HT-29 (cell line): ENCODE data around the gene DENND5A. TPM values are rescaled to one million over a fixed set of nuclear protein-coding genes. Genes with fewer than 3 reads are reported as not detected.
"Not testable (repeated sequence)": the region's sequence is repeated elsewhere in the genome, so short reads cannot be mapped to it uniquely, and the experiment has no call there.

Source experiments
- DNase-seq: peaks from one replicate; pipeline ENCODE4 v3.0.0-alpha.2; 2015; ENCODE audit warnings: low spot score
- small RNA-seq: library from RNA; depleted of rRNA; stranded (forward); fragments of <200 nt; gene quantifications from one replicate; pipeline ENCODE3, GENCODE V24; 2014
- total RNA-seq: library from RNA; depleted of rRNA; stranded (reverse); fragments of >200 nt; shearing (Covaris generic); gene quantifications from 2 replicates; pipeline ENCODE4 v1.2.3, GENCODE V29; 2014; rRNA removed

The DENND5A gene
- total RNA-seq, 1 experiment from 2014 or later, result 8.0 TPM

GRCh38 chr11:9099617-9100016, 165.5 kb downstream of the DENND5A start:
- DNase-seq, result no peak

DNA sequence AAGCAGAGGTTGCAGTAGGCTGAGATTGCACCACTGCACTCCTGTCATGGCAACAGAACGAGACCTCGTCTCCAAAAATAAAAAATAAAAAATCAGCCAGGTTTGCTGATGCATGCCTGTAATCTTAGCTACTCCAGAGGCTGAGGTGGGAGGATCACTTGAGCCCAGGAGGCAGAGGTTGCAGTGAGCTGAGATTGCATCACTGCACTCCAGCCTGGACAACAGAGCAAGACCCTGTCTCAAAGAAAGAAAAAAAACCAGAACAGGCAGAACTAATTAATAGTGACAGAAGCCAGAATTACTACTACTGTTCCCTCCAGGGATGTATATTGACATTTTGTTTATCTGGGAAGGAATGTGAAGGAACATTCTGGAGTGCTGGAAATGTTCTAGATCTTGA, 166.7 kb downstream of the DENND5A start:
- DNase-seq, result not testable (repeated sequence)

DNA sequence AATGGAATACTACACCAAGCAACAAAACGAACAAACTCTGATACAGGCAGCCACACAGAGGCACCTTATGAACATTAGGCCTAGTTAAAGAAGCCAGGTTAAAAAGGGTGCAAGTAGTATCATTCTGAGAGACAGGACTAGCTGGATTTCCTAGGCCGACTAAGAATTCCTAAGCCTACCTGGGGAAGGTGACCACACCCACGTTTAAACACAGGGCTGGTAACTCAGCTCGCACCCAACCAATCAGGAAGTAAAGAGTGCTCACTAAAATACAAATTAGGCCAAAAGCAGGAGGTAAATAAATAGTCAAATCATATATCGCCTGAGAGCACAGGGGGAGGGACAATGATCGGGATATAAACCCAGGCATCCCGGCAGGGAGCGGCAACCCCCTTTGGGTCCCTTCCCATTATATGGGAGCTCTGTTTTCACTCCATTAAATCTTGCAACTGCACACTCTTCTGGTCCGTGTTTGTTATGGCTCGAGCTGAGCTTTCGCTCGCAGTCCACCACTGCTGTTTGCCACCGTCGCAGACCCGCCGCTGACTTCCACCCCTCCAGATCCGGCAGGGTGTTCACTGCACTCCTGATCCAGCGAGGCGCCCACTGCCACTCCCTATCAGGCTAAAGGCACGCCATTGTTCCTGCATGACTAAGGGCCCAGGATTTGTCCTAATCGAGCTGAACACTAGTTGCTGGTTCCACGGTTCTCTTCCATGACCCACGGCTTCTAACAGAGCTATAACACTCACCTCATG, 167.8 kb downstream of the DENND5A start:
- DNase-seq, result not testable (repeated sequence)

DNA sequence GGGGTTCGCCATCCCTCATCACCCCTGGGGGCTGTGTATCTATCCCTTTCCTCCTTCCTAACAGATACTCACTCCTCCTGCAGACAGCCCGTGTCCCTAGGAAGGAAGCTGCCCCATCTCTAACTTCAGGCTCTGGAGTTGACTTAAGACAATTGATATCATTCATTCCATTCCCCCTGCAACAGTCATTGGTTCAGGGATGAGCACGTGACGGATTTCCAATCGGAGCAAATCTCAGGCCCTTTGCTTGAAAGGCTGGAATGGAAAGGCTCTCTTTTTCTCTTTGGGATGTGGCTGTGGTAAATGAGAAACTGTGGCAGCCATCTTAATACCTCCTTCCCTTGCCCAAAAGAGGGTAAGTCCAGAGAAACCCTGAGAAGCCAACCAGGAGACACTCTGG, 168.7 kb downstream of the DENND5A start:
- no peak for DNase-seq

DNA sequence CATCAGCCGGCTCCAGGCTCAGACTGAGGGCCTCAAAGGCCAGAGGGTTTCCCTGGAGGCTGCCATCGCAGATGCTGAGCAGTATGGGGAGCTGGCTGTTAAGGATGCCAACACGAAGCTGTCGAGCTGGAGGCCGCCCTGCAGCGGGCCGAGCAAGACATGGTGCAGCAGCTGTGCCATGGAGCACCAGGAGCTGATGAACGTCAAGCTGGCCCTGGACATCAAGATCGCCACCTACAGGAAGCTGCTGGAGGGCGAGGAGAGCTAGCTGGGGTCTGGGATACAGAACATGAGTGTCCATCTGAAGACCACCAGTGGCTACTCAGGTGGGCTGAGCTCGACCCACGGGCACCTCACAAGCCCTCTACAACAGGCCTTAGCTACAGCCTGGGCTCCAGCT, 169.7 kb downstream of the DENND5A start:
- DNase-seq, result no peak

GRCh38 chr11:9094420-9094819, 170.7 kb downstream of the DENND5A start:
- no peak for DNase-seq

DNA sequence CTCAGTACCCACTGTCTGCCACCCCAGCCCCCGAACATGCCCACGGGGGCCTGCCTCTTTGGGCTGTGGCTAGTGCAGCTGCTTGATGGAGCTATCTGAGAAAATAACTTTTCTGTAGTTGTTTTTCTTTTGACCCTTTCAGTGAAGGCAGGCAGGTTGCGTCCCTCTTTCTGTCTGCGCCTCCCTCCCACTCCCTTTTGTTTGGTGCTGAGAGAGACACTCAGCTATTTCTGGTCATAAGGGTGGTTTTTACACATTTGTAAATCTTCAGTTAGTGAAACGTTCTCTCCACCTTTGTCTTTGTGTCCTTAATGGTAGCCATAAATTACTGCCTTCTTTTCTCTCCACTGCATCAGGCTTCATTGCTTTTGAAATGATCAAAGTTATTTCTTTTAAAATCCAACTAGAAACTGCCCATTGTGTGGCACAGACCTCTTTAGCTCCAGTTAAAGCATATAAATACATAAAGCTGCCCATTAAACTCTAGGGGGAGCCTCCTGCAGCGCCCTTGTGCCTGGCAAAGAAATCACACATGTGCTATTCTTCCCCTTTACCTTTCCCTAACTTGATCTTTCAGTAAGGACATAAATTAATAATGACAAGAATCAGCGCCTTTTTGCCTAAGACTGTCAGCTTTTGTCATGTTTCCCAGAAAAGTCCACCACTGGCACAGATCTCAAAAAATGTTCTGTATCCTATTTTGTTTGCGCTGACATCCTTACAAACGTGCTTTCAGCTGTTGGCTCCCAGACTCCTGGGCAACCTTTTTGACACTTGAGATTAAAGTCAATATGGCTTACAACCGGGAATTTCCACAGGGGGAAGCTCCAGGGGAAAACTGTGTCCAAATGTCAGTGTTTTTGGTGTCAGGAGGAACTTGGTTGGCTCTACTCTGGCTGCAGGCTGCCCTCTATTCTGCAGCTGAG, 172.0 kb downstream of the DENND5A start:
- DNase-seq, result no peak

DNA sequence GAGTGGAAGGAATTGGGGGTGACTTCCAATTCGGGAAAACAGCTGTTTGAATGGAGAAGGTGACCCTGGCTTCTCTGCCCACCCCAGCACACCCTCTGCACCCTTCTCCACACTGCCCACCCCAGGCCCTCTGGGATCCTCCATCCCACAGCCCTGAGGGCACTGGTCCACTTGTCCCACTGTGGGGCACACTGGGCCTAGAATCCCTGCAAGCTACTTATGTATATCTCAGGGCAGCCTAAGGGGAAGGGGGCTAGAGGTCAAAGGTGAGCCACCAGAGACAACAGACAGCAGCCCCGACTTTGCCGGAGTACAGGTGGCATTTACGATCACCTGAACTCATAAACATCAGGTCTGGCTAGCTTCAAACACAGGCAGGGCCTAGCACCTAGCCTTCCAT, 173.1 kb downstream of the DENND5A start:
- no peak for DNase-seq

DNA sequence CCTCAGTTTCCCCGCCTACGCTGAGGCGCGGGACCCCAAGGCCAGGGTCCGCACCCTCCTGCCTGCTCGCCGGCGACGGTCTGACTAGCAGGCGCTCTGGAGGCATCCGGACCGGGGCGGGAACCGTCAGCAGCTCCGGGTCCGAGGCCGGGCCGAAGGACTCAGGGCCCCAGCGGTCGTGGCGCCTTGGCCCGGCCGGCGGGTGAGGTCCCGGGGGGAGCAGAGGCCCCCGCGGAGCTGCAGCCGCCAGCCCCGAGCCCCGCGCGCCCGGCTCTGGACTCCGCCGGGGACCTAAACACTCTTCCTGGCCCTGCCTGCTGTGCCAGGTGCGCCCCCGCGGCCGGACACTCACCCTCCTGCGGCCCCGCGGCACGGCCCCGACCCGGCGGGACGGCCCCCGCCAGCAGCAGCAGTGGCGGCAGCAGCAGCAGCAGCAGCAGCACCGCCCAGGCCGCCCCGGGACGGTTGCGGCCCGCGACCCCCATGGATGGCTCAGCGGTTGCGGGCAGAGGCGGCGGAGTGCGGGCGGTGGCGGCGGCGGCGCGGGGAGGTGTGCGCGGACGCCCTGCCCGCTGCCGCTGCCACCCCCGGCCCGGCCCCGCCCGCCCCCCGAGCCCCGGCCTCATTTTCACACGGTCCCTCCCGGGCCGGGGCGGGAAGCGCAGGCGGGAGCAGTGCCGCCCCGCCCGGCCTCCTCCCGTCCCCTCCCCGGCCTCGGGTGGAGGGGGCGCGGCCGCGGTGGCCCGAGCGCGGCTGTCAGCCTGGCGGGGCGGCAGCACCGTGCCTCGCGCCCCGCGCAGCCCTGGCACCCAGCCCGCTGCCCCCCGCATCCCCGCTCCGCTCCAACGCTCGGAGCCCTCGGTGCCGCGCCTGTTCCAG, 173.9 kb downstream of the DENND5A start, which contains the start of gene SCUBE2:
TSS of gene SCUBE2 (minus strand) at position 556 of the 879 bp plus-strand sequence. CDS start at position 485, 71 bp downstream.
- DNase-seq, result no peak

DNA sequence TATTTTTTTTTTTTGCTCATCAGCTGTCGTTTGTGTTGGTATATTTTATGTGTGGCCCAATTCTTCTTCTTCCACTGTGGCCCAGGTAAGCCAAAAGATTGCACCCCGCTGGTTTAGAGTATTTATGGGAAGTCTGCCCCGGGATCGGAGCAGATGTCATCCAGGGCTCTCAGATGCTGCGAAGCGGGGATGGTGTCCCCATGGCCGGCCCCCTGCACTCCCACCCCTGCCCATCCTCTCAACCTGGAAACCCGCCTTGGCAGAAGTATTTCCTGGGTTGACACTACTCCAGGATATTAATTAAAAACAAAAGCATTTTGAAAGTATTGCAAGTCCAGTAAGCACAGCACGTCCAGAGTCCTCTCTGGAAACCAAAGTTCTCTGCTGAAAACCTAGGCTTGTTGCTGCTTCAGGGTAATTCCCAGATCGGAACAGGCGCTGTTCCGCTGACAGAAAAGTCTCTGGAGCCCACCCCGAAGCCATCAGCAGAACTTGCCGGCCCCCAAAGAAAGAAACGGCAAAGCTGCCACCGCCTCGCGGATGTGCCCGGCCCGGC, 174.6 kb downstream of the DENND5A start:
- no peak for DNase-seq

DNA sequence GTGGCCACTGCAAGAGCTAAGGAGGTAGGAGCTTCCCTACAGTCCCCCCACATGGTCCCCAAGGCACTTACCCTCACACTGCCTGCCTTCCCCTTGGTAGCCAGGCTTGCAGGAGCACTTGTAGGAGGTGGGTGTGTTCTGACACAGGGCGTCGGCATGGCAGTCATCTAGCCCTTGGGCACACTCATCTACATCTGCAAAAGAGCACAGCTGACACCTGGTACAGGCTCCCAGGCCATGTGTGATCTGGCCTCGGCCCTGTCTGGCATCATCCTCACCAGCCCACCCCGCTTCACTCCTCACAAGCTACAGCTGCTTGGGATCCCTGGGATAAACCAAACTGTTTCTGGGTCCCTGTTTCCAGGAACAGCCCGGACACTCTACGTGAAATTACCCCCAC, 175.5 kb downstream of the DENND5A start:
- peak; percentile 22 for DNase-seq

- peak; percentile 67 for DNase-seq
These were observed 176.1 kb downstream of the DENND5A start for GRCh38 chr11:9089061-9089460.

Small RNAs within 50 kb of the gene (small RNA-seq; reads per million reads assigned to genes)
- gene MIR5691 (not detected), gene RF00017 (not detected)

Other genes with a start within 250 kb of the DENND5A start
- not detected in 2 replicates for gene SCUBE2, start 173.8 kb downstream of the DENND5A start, total RNA-seq
- gene TMEM41B, start 49.2 kb upstream of the DENND5A start, total RNA-seq, result 106 and 108 TPM in 2 replicates
- gene IPO7, start 119.3 kb upstream of the DENND5A start, total RNA-seq, result 57.5 and 72.6 TPM in 2 replicates
- gene ZNF143, start 195.7 kb upstream of the DENND5A start, total RNA-seq, result 21.1 and 26.7 TPM in 2 replicates